DND-41 (cell line): ENCODE measurements around the gene ANKRD13B.

Experiments used
- CTCF ChIP-seq: IDR thresholded peaks from 2 replicates; pipeline ENCODE4 v1.5.1; 2012; ENCODE audit warnings: borderline replicate concordance, low read length, moderate library complexity, mild to moderate bottlenecking; ENCODE audit not compliant: poor library complexity, severe bottlenecking; ENCODE audit errors: extremely low read depth
- EZH2 ChIP-seq: IDR thresholded peaks from 3 replicates; pipeline ENCODE4 v1.6.1; 2012; ENCODE audit warnings: borderline replicate concordance, low read depth, mild to moderate bottlenecking, moderate library complexity, low read length, inconsistent platforms; ENCODE audit not compliant: severe bottlenecking

DNA sequence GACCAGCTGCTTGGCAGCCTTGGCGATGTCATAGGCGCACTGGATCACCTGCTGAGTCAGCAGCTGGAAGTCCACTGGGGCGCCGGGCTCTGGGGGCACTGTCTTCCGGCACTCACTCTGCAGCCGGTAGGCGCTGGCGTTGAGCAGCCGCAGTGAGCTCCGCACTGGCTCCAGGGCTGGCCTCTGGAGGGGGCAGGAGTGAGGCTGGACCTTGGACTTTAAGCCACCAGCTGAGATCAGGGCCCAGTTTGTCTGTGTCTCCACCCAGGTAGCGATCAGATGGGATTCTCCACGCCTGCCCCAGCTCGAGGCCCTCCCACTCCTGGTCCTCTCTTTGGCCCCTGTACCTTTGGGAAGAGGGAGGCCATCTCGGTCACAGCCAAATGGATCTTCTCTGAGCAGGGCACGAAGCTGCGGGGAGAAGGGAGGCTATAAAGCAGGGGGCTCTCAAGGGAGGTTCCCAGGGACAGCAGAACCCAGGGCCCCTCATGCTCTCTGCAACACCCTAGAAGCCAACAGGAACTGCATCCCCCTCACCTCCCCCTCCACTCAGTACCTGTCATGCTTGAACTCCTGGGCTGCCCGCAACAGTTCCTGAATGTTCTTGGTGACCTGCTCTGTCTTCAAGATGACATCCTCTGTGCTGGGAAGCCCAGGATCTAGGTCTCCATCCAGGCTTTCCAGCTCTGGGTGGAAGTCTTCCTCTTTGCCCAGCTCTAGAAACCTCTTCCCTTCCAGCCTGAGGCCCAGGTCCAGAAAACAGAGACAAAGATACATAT, 18.0 kb upstream of the ANKRD13B start:
- TF ChIP-seq CTCF: no peak
- no peak for TF ChIP-seq EZH2
